WTC11 (cell line): ENCODE measurements around the gene DOCK8. TPM values are rescaled to one million over a fixed set of nuclear protein-coding genes. Genes with fewer than 3 reads are reported as not detected.

Experiments used
- ATAC-seq: fragments of 200-7000 bp; cut with Tn5 transposase; 2 replicates; pipeline ENCODE4 v1.10.0; 2021; ENCODE audit warnings: mild to moderate bottlenecking, moderate library complexity
- CTCF ChIA-PET: fragments of 300-600 bp; sonication (Branson Sonifier 250); formaldehyde crosslinking; loops from one replicate; lab custom pipeline; 2021; ENCODE audit warnings: antibody characterized with exemption; lab: Charles Lee
- POLR2A ChIA-PET: fragments of 350-600 bp; sonication (Branson Sonifier 250); formaldehyde crosslinking; loops from one replicate; lab custom pipeline; 2021; ENCODE audit warnings: antibody characterized with exemption; lab: Charles Lee
- DNase-seq: peaks from one replicate; pipeline ENCODE4 v3.0.0; 2021; ENCODE audit warnings: low spot score
- H3K27ac Mint-ChIP-seq: 2 replicates; pipeline ENCODE4 v1.8.0; 2021; ENCODE audit warnings: mixed read lengths
- H3K27me3 Mint-ChIP-seq: 2 replicates; pipeline ENCODE4 v1.8.0; 2021; ENCODE audit warnings: low read depth, mild to moderate bottlenecking, moderate library complexity, mixed read lengths
- H3K36me3 Mint-ChIP-seq: 2 replicates; pipeline ENCODE4 v1.8.0; 2021; ENCODE audit warnings: mixed read lengths
- H3K4me1 Mint-ChIP-seq: 2 replicates; pipeline ENCODE4 v1.8.0; 2022; ENCODE audit warnings: mixed read lengths
- H3K4me3 Mint-ChIP-seq: 2 replicates; pipeline ENCODE4 v1.8.0; 2021; ENCODE audit warnings: mild to moderate bottlenecking, moderate library complexity, mixed read lengths
- H3K9me3 Mint-ChIP-seq: 2 replicates; pipeline ENCODE4 v1.8.0; 2021; ENCODE audit warnings: mixed read lengths
- ATF3 ChIP-seq: sonication (generic); formaldehyde crosslinking; conservative IDR thresholded peaks from 2 replicates; pipeline ENCODE4 v1.8.1; 2022; ENCODE audit warnings: mild to moderate bottlenecking, missing genetic modification reagents
- CBFB ChIP-seq: sonication (generic); formaldehyde crosslinking; IDR thresholded peaks from 2 replicates; pipeline ENCODE4 v1.8.1; 2022; ENCODE audit warnings: mild to moderate bottlenecking, low read depth, missing genetic modification reagents
- E2F5 ChIP-seq: sonication (generic); formaldehyde crosslinking; IDR thresholded peaks from 2 replicates; pipeline ENCODE4 v1.8.1; 2022; ENCODE audit warnings: mild to moderate bottlenecking, moderate library complexity, missing genetic modification reagents
- ETV6 ChIP-seq: sonication (generic); formaldehyde crosslinking; IDR thresholded peaks from 2 replicates; pipeline ENCODE4 v1.8.1; 2022; ENCODE audit warnings: mild to moderate bottlenecking, missing genetic modification reagents
- FOXJ3 ChIP-seq: sonication (generic); formaldehyde crosslinking; IDR thresholded peaks from 2 replicates; pipeline ENCODE4 v1.9.0; 2021; ENCODE audit warnings: missing genetic modification reagents, mild to moderate bottlenecking, borderline replicate concordance
- IRF1 ChIP-seq: sonication (generic); formaldehyde crosslinking; IDR thresholded peaks from 2 replicates; pipeline ENCODE4 v1.8.0; 2023; ENCODE audit warnings: missing genetic modification reagents
- NFATC4 ChIP-seq: fragments of 250-450 bp; sonication (Bioruptor Pico); IDR thresholded peaks from 2 replicates; pipeline ENCODE4 v1.9.0; 2021; ENCODE audit warnings: mild to moderate bottlenecking
- NR3C1 ChIP-seq: sonication (generic); formaldehyde crosslinking; conservative IDR thresholded peaks from 2 replicates; pipeline ENCODE4 v1.8.1; 2023; ENCODE audit warnings: low read depth, mild to moderate bottlenecking, missing genetic modification reagents
- PRRX2 ChIP-seq: fragments of 250-450 bp; sonication (Bioruptor Pico); IDR thresholded peaks from 2 replicates; pipeline ENCODE4 v1.8.0; 2021; ENCODE audit warnings: mild to moderate bottlenecking
- SMAD3 ChIP-seq: sonication (generic); formaldehyde crosslinking; IDR thresholded peaks from 2 replicates; pipeline ENCODE4 v1.8.0; 2022; ENCODE audit warnings: missing genetic modification reagents, mild to moderate bottlenecking, borderline replicate concordance
- SP1 ChIP-seq: sonication (generic); formaldehyde crosslinking; conservative IDR thresholded peaks from 2 replicates; pipeline ENCODE4 v1.8.1; 2022; ENCODE audit warnings: missing genetic modification reagents
- TCF7 ChIP-seq: sonication (generic); formaldehyde crosslinking; IDR thresholded peaks from 2 replicates; pipeline ENCODE4 v1.8.0; 2022; ENCODE audit warnings: mild to moderate bottlenecking, low read depth, missing genetic modification reagents, moderate library complexity
- TEAD1 ChIP-seq: sonication (generic); formaldehyde crosslinking; IDR thresholded peaks from 2 replicates; pipeline ENCODE4 v1.8.0; 2022; ENCODE audit warnings: mild to moderate bottlenecking, missing genetic modification reagents
- USF1 ChIP-seq: sonication (generic); formaldehyde crosslinking; IDR thresholded peaks from 2 replicates; pipeline ENCODE4 v1.8.0; 2022; ENCODE audit warnings: mild to moderate bottlenecking, missing genetic modification reagents
- USF2 ChIP-seq: sonication (generic); formaldehyde crosslinking; IDR thresholded peaks from 2 replicates; pipeline ENCODE4 v1.8.1; 2023; ENCODE audit warnings: mild to moderate bottlenecking, missing genetic modification reagents, moderate library complexity
- ZNF512 ChIP-seq: sonication (generic); formaldehyde crosslinking; IDR thresholded peaks from 2 replicates; pipeline ENCODE4 v1.8.1; 2022; ENCODE audit warnings: missing genetic modification reagents, borderline replicate concordance
- ZSCAN18 ChIP-seq: fragments of 250-450 bp; sonication (Bioruptor Pico); IDR thresholded peaks from 2 replicates; pipeline ENCODE4 v2.1.2; 2022; ENCODE audit warnings: mild to moderate bottlenecking, moderate library complexity
- total RNA-seq: library from RNA; stranded (reverse); gene quantifications from 3 replicates; pipeline ENCODE4 v1.2.3, GENCODE V29; 2021

DOCK8 gene
- total RNA-seq, 1 experiment from 2014 or later = 3.2 TPM

- Mint-ChIP-seq H3K36me3 (no peaks in the 10 kb centered on the region), H3K9me3 (no peaks in the 10 kb centered on the region), H3K4me3 (no peak overlapping the region), H3K27me3 (no peaks in the 10 kb centered on the region), H3K27ac (no peak overlapping the region), H3K4me1 (peaks cover 7% of the 10 kb centered on the region; the same call in 1 of the 2 replicates)
- CTCF ChIA-PET = no interaction called here
- no peak for DNase-seq
- TF ChIP-seq IRF1 (CRISPR knock-in tag) (no peak), ETV6 (CRISPR knock-in tag) (no peak), NFATC4 (CRISPR knock-in tag) (no peak), ZSCAN18 (no peak)
- POLR2A ChIA-PET = no interaction called here
- no peak for ATAC-seq
Measured at GRCh38 chr9:351916-352315, 137.3 kb downstream of the DOCK8 start.

GRCh38 chr9:353077-353476 lies 138.4 kb downstream of the DOCK8 start:
- CTCF ChIA-PET = no interaction called here
- Mint-ChIP-seq H3K4me1 (peaks cover 7% of the 10 kb centered on the region; the same call in 1 of the 2 replicates), H3K9me3 (no peaks in the 10 kb centered on the region), H3K27ac (no peak overlapping the region), H3K27me3 (no peaks in the 10 kb centered on the region), H3K4me3 (no peak overlapping the region), H3K36me3 (no peaks in the 10 kb centered on the region)
- POLR2A ChIA-PET = no interaction called here
- no peak for DNase-seq
- no peak for ATAC-seq
- TF ChIP-seq PRRX2 (CRISPR knock-in tag) (no peak), E2F5 (no peak), FOXJ3 (CRISPR knock-in tag) (no peak), TCF7 (CRISPR knock-in tag) (no peak), ATF3 (CRISPR knock-in tag) (no peak), SP1 (CRISPR knock-in tag) (no peak), SMAD3 (CRISPR knock-in tag) (no peak), CBFB (CRISPR knock-in tag) (no peak), ZNF512 (no peak), ZSCAN18 (no peak), USF1 (no peak), NR3C1 (no peak), TEAD1 (CRISPR knock-in tag) (no peak)

- H3K9me3 Mint-ChIP-seq = no peaks in the 10 kb centered on the region
- no peak overlapping the region for H3K4me3 Mint-ChIP-seq
- DNase-seq (no peak), ATAC-seq (no peak; the same call in 1 of the 2 replicates)
- TF ChIP-seq SP1 (CRISPR knock-in tag) = no peak
- no peak for TF ChIP-seq USF2 (CRISPR knock-in tag)
- no peak for TF ChIP-seq ZSCAN18
- TF ChIP-seq ATF3 (CRISPR knock-in tag) = no peak
- no peak for TF ChIP-seq IRF1 (CRISPR knock-in tag)
- H3K36me3 Mint-ChIP-seq = no peaks in the 10 kb centered on the region
- H3K27ac Mint-ChIP-seq = no peak overlapping the region
- peaks cover 4% of the 10 kb centered on the region; the same call in 1 of the 2 replicates for H3K4me1 Mint-ChIP-seq
- H3K27me3 Mint-ChIP-seq = no peaks in the 10 kb centered on the region
- POLR2A ChIA-PET = no interaction called here
- CTCF ChIA-PET = no interaction called here
Measured at GRCh38 chr9:354453-354852, 139.8 kb downstream of the DOCK8 start.
